OCI-LY3 (cell line): ENCODE measurements around the gene IL1A.

ENCODE experiments used
- EZH2phosphoT487 ChIP-seq: fragments of 200-600 bp; shearing (Covaris generic); IDR thresholded peaks from 2 replicates; pipeline ENCODE4 v1.6.1; 2018; ENCODE audit warnings: antibody characterized with exemption, mixed run types, low read depth
- TF ChIP-seq, protein P1 (sequence below): fragments of 200-600, 300-600 bp; sonication (generic); IDR thresholded peaks from 2 replicates; pipeline ENCODE4 v1.5.1; 2014; ENCODE audit warnings: antibody characterized with exemption, low read length, low read depth

DNA sequence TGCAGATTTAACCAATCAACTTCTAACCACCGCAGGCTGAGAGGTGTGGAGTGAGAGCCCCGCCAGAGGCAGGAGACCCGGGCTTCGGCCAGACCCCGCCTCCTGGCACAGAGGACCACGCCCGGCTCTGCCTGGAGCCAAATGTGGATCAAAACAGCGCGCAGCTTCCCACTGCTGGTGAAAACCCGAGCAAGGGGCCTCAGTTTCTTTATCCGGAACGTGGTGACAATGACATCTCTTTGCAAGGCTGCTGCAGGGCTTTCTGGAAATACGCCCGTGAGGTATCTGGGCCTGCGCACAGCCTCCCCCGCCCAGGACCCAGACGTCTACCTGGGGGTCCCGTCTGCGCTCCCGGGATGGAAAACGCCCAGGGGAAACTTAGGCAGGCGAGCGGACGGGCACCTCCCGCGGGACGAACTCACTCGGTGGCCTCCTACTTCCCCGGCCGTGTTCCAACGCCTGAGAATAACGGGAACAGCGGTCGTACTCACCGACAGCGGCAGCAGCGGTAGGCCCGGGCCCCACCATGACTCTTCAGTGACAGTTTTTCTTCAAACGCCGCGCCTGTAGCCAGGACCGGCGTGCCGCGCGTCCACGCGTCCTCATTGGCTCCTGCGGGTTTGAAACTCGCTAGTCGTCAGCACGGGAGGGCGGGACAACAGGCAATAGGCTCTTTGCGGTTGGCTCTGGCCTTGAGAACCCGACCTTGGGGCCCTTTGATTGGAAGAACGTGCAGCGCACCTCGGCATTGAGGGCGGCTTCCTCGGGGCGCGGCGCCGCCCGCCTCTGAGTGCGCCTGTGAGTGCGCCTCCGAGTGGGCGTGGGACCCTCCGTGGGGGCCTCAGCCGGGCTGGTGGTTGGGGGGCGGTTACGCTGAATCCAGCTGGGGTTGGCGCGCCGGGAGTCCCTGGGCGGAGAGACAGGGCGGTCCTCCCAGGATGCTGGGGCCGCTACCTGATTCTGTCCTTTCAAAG lies 19.9 kb downstream of the IL1A start, which contains the start of gene CKAP2L:
- TF ChIP-seq, protein P1, sequence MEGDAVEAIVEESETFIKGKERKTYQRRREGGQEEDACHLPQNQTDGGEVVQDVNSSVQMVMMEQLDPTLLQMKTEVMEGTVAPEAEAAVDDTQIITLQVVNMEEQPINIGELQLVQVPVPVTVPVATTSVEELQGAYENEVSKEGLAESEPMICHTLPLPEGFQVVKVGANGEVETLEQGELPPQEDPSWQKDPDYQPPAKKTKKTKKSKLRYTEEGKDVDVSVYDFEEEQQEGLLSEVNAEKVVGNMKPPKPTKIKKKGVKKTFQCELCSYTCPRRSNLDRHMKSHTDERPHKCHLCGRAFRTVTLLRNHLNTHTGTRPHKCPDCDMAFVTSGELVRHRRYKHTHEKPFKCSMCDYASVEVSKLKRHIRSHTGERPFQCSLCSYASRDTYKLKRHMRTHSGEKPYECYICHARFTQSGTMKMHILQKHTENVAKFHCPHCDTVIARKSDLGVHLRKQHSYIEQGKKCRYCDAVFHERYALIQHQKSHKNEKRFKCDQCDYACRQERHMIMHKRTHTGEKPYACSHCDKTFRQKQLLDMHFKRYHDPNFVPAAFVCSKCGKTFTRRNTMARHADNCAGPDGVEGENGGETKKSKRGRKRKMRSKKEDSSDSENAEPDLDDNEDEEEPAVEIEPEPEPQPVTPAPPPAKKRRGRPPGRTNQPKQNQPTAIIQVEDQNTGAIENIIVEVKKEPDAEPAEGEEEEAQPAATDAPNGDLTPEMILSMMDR: no peak
- TF ChIP-seq EZH2phosphoT487: no peak
